IgD-negative memory B cell (primary cell): ENCODE measurements around the gene MMP15. TPM values are rescaled to one million over a fixed set of nuclear protein-coding genes. Genes with fewer than 3 reads are reported as not detected.
"Not testable (repeated sequence)": the region's sequence is repeated elsewhere in the genome, so short reads cannot be mapped to it uniquely, and the experiment has no call there.

Source experiments
- H3K27ac Mint-ChIP-seq, 3 donors: one replicate each; pipeline ENCODE4 v1.8.0; 2020 to 2022; ENCODE audit warnings: mild to moderate bottlenecking in 3 of 3, mixed read lengths in 3 of 3, moderate library complexity in 1 of 3
- H3K27me3 Mint-ChIP-seq: one replicate; pipeline ENCODE4 v1.8.0; 2021; ENCODE audit warnings: mixed read lengths
- H3K36me3 Mint-ChIP-seq: one replicate; pipeline ENCODE4 v1.8.0; 2020; ENCODE audit warnings: mild to moderate bottlenecking, mixed read lengths
- H3K4me1 Mint-ChIP-seq, 3 donors: one replicate each; pipeline ENCODE4 v1.8.0; 2020 to 2022; ENCODE audit warnings: mixed read lengths in 3 of 3, mild to moderate bottlenecking in 1 of 3
- H3K4me3 Mint-ChIP-seq, 4 donors: one replicate each; pipeline ENCODE4 v1.8.0; 2020 to 2022; ENCODE audit warnings: mild to moderate bottlenecking in 4 of 4, mixed read lengths in 4 of 4, moderate library complexity in 3 of 4
- H3K9me3 Mint-ChIP-seq, 3 donors: one replicate each; pipeline ENCODE4 v1.8.0; 2020 to 2021; ENCODE audit warnings: mixed read lengths in 3 of 3, mild to moderate bottlenecking in 1 of 3
- polyA plus RNA-seq: library from polyadenylated mRNA; unstranded; fragments of 300-500 nt; fragmentation: Illumina TruSeq; gene quantifications from one replicate; pipeline ENCODE4 v1.2.3, GENCODE V29; 2021

The MMP15 gene
- not detected for polyA plus RNA-seq

- Mint-ChIP-seq H3K36me3 (no peaks in the 10 kb centered on the region), H3K27me3 (peaks cover 8% of the 10 kb centered on the region), H3K9me3 (no peaks in the 10 kb centered on the region), H3K4me3 (peak within 1 kb of the TSS; percentile 83 to 94 (median 88)), H3K4me1 (peaks cover 8 to 17% (median 10%) of the 10 kb centered on the region in 3 donors), H3K27ac (peak within 1 kb of the TSS in 1 of 3 donors; percentile 27)
These were observed at the start of gene MMP15 for GRCh38 chr16:58025351-58026138. MMP15 (plus strand) TSS chr16:58025754; CDS start chr16:58026351, 597 bp downstream.

GRCh38 chr16:57976331-57976796, 49.2 kb upstream of the MMP15 start:
- no peaks in the 10 kb centered on the region for H3K4me1 Mint-ChIP-seq
- peak overlapping the region in 1 of 4 donors; percentile 15 for H3K4me3 Mint-ChIP-seq
- peaks cover 0 to 2% (median 0%) of the 10 kb centered on the region in 3 donors for H3K9me3 Mint-ChIP-seq
- no peak overlapping the region for H3K27ac Mint-ChIP-seq
- no peaks in the 10 kb centered on the region for H3K36me3 Mint-ChIP-seq
- peaks cover 12% of the 10 kb centered on the region for H3K27me3 Mint-ChIP-seq

GRCh38 chr16:57977418-57978069, 48.0 kb upstream of the MMP15 start:
- Mint-ChIP-seq H3K9me3 (no peaks in the 10 kb centered on the region), H3K27ac (no peak overlapping the region), H3K27me3 (peaks cover 8% of the 10 kb centered on the region), H3K4me1 (no peaks in the 10 kb centered on the region), H3K36me3 (no peaks in the 10 kb centered on the region), H3K4me3 (no peak overlapping the region)

- not testable (repeated sequence) for H3K27me3 Mint-ChIP-seq, H3K4me1 Mint-ChIP-seq, H3K9me3 Mint-ChIP-seq, H3K27ac Mint-ChIP-seq, H3K36me3 Mint-ChIP-seq
- peak overlapping the region in 1 of 4 donors; percentile 2 for H3K4me3 Mint-ChIP-seq
These were observed 47.5 kb upstream of the MMP15 start for GRCh38 chr16:57978070-57978465.

- Mint-ChIP-seq H3K27me3 (peaks cover 8% of the 10 kb centered on the region), H3K9me3 (no peaks in the 10 kb centered on the region), H3K36me3 (no peaks in the 10 kb centered on the region), H3K4me3 (peak overlapping the region in 1 of 4 donors; percentile 57), H3K27ac (no peak overlapping the region), H3K4me1 (no peaks in the 10 kb centered on the region)
These were observed 46.5 kb upstream of the MMP15 start for GRCh38 chr16:57979006-57979585.

- no peaks in the 10 kb centered on the region for H3K36me3 Mint-ChIP-seq
- no peak overlapping the region for H3K4me3 Mint-ChIP-seq
- H3K4me1 Mint-ChIP-seq: peaks cover 0 to 2% (median 0%) of the 10 kb centered on the region in 3 donors
- H3K27ac Mint-ChIP-seq: no peak overlapping the region
- H3K27me3 Mint-ChIP-seq: peaks cover 10% of the 10 kb centered on the region
- H3K9me3 Mint-ChIP-seq: no peaks in the 10 kb centered on the region
These were observed 43.9 kb upstream of the MMP15 start for GRCh38 chr16:57981636-57982035.

GRCh38 chr16:57982385-57982784, 43.2 kb upstream of the MMP15 start:
- Mint-ChIP-seq H3K9me3 (no peaks in the 10 kb centered on the region), H3K4me1 (peaks cover 0 to 2% (median 0%) of the 10 kb centered on the region in 3 donors), H3K27me3 (peaks cover 10% of the 10 kb centered on the region), H3K4me3 (no peak overlapping the region), H3K27ac (no peak overlapping the region), H3K36me3 (peaks cover 1% of the 10 kb centered on the region)

GRCh38 chr16:57984443-57985203, 40.9 kb upstream of the MMP15 start:
- peaks cover 1% of the 10 kb centered on the region for H3K36me3 Mint-ChIP-seq
- peaks cover 0 to 2% (median 0%) of the 10 kb centered on the region in 3 donors for H3K4me1 Mint-ChIP-seq
- peaks cover 10% of the 10 kb centered on the region for H3K27me3 Mint-ChIP-seq
- H3K9me3 Mint-ChIP-seq: no peaks in the 10 kb centered on the region
- peak overlapping the region in 1 of 3 donors; percentile 42 for H3K27ac Mint-ChIP-seq
- H3K4me3 Mint-ChIP-seq: peak overlapping the region; percentile 80 to 91 (median 85)

GRCh38 chr16:57985204-57986181, 40.1 kb upstream of the MMP15 start:
- H3K27me3 Mint-ChIP-seq: peaks cover 7% of the 10 kb centered on the region

GRCh38 chr16:57986196-57986595, 39.4 kb upstream of the MMP15 start:
- H3K9me3 Mint-ChIP-seq: no peaks in the 10 kb centered on the region
- H3K27ac Mint-ChIP-seq: no peak overlapping the region
- H3K4me1 Mint-ChIP-seq: peaks cover 0 to 2% (median 0%) of the 10 kb centered on the region in 3 donors
- H3K36me3 Mint-ChIP-seq: peaks cover 1% of the 10 kb centered on the region
- peaks cover 4% of the 10 kb centered on the region for H3K27me3 Mint-ChIP-seq
- H3K4me3 Mint-ChIP-seq: peak overlapping the region in 2 of 4 donors; percentile 39 to 44

More at GRCh38 chr16:57985204-57986181, 40.1 kb upstream of the MMP15 start:
- H3K4me1 Mint-ChIP-seq: peaks cover 0 to 2% (median 0%) of the 10 kb centered on the region in 3 donors
- H3K4me3 Mint-ChIP-seq: peak overlapping the region; percentile 66 to 91 (median 80)
- H3K27ac Mint-ChIP-seq: no peak overlapping the region
- no peaks in the 10 kb centered on the region for H3K9me3 Mint-ChIP-seq
- peaks cover 1% of the 10 kb centered on the region for H3K36me3 Mint-ChIP-seq

- peaks cover 4% of the 10 kb centered on the region for H3K27me3 Mint-ChIP-seq
- no peak overlapping the region for H3K27ac Mint-ChIP-seq
- peaks cover 0 to 2% (median 0%) of the 10 kb centered on the region in 3 donors for H3K4me1 Mint-ChIP-seq
- peaks cover 1% of the 10 kb centered on the region for H3K36me3 Mint-ChIP-seq
- H3K9me3 Mint-ChIP-seq: no peaks in the 10 kb centered on the region
- H3K4me3 Mint-ChIP-seq: peak overlapping the region in 1 of 4 donors; percentile 20
These were observed 37.9 kb upstream of the MMP15 start for GRCh38 chr16:57987441-57988177.

- peaks cover 0 to 2% (median 0%) of the 10 kb centered on the region in 3 donors for H3K4me1 Mint-ChIP-seq
- peaks cover 1% of the 10 kb centered on the region for H3K36me3 Mint-ChIP-seq
- H3K9me3 Mint-ChIP-seq: no peaks in the 10 kb centered on the region
- H3K27ac Mint-ChIP-seq: peak overlapping the region in 1 of 3 donors; percentile 5
- peaks cover 4% of the 10 kb centered on the region for H3K27me3 Mint-ChIP-seq
- no peak overlapping the region for H3K4me3 Mint-ChIP-seq
These were observed 36.6 kb upstream of the MMP15 start for GRCh38 chr16:57988929-57989328.

- no peaks in the 10 kb centered on the region for H3K27me3 Mint-ChIP-seq
- no peaks in the 10 kb centered on the region for H3K9me3 Mint-ChIP-seq
- H3K27ac Mint-ChIP-seq: peak overlapping the region in 1 of 3 donors; percentile 53
- no peak overlapping the region for H3K4me3 Mint-ChIP-seq
- peaks cover 3 to 7% (median 4%) of the 10 kb centered on the region in 3 donors for H3K4me1 Mint-ChIP-seq
- peaks cover 4% of the 10 kb centered on the region for H3K36me3 Mint-ChIP-seq
These were observed 33.9 kb upstream of the MMP15 start for GRCh38 chr16:57991551-57992059.
